ENCODE data around the gene RASAL1.

DNA sequence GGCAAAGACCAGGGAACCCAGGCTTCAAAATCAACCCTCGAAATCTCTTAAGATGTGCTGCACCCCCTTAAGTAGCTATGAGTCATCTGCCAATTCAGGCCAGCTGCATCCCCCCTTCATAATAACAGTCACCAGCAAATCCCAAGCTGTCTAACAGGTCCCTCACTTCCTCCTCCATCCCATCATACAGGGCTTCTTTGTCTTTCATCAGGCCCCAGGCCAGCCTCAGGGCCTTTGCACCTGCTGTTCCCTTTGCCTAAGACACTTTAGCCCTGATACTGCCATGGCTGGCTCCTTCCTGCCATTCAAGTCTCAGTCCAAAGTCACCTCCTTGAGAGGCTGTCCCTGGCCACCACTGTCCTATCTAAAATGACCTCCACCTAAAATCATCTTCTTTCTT is 4.0 kb downstream of the RASAL1 start:
- no peak for TF ChIP-seq CTCF (IDR thresholded peaks at IDR 0.05)
- TF ChIP-seq EZH2phosphoT487 (IDR thresholded peaks at IDR 0.05) = no peak
- TF ChIP-seq EZH2 (IDR thresholded peaks at IDR 0.05) = no peak
